HCT116 (cell line): ENCODE measurements around the gene MXRA7.

Source experiments
- CEBPB ChIP-seq: IDR thresholded peaks from 2 replicates; pipeline ENCODE4 v1.6.1; 2012; ENCODE audit warnings: low read depth
- ELF1 ChIP-seq: IDR thresholded peaks from 2 replicates; pipeline ENCODE4 v1.6.1; 2012; ENCODE audit warnings: low read depth, borderline replicate concordance
- EZH2 ChIP-seq: fragments of 200-600 bp; sonication (generic); IDR thresholded peaks from 2 replicates; pipeline ENCODE4 v1.6.1; 2017; ENCODE audit warnings: antibody characterized with exemption, mixed run types
- EZH2phosphoT487 ChIP-seq: fragments of 200-600 bp; IDR thresholded peaks from 2 replicates; pipeline ENCODE4 v1.6.1; 2018; ENCODE audit warnings: antibody characterized with exemption, borderline replicate concordance
- JUND ChIP-seq: IDR thresholded peaks from 2 replicates; pipeline ENCODE4 v1.6.1; 2012
- POLR2A ChIP-seq: IDR thresholded peaks from 2 replicates; pipeline ENCODE4 v1.7.0; 2011; ENCODE audit warnings: borderline replicate concordance; ENCODE audit not compliant: insufficient read depth, insufficient read length; ENCODE audit errors: extremely low read depth
- RAD21 ChIP-seq: IDR thresholded peaks from 2 replicates; pipeline ENCODE4 v1.6.1; 2012; ENCODE audit warnings: low read depth, mild to moderate bottlenecking
- SRF ChIP-seq: IDR thresholded peaks from 2 replicates; pipeline ENCODE4 v1.6.1; 2012; ENCODE audit warnings: low read depth
- YY1 ChIP-seq: IDR thresholded peaks from 2 replicates; pipeline ENCODE4 v1.6.1; 2011; ENCODE audit warnings: low read length, low read depth, moderate library complexity, mild to moderate bottlenecking; ENCODE audit not compliant: insufficient replicate concordance; ENCODE audit errors: extremely low read depth
- ZFX ChIP-seq: fragments of 450-650 bp; IDR thresholded peaks from 2 replicates; pipeline ENCODE4 v1.6.1; 2017
- TF ChIP-seq, protein P1 (sequence below): IDR thresholded peaks from 2 replicates; pipeline ENCODE4 v1.6.1; 2012
- TF ChIP-seq, protein P2 (sequence below), 3 experiments: fragments of 200-600 bp in 1 of 3; sonication (generic) in 1 of 3; IDR thresholded peaks in 2 of 3; conservative IDR thresholded peaks in 1 of 3; 2 replicates each; pipeline ENCODE4 v1.5.1; 2012 to 2017; ENCODE audit warnings: low read depth in 2 of 3, low read length in 2 of 3, antibody characterized with exemption in 1 of 3, borderline replicate concordance in 1 of 3, control low read depth in 1 of 3, mild to moderate bottlenecking in 1 of 3, mixed read lengths in 1 of 3, mixed run types in 1 of 3, moderate library complexity in 1 of 3; ENCODE audit not compliant: insufficient read depth in 1 of 3
- TF ChIP-seq, protein P3 (sequence below): IDR thresholded peaks from 2 replicates; pipeline ENCODE4 v1.6.1; 2012
- TF ChIP-seq, protein P4 (sequence below): IDR thresholded peaks from 2 replicates; pipeline ENCODE4 v1.6.1; 2011; ENCODE audit warnings: mild to moderate bottlenecking, low read length, moderate library complexity; ENCODE audit not compliant: insufficient replicate concordance; ENCODE audit errors: extremely low read depth

DNA sequence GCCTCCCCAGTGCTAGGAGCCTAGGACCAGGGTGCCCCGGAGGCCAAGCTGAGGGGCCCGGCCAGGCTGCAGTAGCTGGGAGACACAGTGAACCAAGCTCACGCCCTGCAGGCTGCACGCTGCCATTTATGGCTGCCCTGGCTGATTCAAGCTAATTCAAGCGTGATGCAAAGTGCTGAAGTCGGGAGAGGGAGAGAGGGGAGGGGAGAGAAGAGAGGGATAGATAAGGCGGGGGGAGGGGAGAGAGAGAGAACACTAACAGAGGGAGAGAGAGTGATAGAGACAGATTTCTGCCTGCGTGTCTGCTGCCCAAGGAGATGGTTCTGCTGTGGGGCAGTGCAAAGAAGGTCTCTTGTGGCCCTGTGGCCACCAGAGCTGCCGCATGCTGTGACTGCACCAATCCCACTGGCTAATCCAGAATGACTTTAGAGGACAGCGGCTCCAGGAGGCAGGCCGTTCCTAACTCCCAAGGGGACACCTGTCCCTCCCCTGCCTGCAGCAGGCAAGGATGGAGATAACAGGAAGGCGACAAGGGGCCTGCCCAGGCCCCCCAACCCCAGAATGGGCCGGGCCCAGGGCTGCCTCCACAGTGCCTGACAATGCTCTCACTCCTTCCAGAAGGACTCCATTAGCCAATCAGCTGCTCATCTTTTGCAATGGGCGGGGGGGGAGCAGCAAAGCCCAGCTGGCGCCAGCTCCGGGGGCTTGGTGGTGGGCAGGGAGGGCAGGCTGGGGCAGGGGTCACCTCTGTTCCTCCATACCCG lies 12.9 kb downstream of the MXRA7 start:
- TF ChIP-seq, protein P1, sequence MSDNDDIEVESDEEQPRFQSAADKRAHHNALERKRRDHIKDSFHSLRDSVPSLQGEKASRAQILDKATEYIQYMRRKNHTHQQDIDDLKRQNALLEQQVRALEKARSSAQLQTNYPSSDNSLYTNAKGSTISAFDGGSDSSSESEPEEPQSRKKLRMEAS: no peak
- TF ChIP-seq, protein P2, sequence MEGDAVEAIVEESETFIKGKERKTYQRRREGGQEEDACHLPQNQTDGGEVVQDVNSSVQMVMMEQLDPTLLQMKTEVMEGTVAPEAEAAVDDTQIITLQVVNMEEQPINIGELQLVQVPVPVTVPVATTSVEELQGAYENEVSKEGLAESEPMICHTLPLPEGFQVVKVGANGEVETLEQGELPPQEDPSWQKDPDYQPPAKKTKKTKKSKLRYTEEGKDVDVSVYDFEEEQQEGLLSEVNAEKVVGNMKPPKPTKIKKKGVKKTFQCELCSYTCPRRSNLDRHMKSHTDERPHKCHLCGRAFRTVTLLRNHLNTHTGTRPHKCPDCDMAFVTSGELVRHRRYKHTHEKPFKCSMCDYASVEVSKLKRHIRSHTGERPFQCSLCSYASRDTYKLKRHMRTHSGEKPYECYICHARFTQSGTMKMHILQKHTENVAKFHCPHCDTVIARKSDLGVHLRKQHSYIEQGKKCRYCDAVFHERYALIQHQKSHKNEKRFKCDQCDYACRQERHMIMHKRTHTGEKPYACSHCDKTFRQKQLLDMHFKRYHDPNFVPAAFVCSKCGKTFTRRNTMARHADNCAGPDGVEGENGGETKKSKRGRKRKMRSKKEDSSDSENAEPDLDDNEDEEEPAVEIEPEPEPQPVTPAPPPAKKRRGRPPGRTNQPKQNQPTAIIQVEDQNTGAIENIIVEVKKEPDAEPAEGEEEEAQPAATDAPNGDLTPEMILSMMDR (IDR thresholded peaks at IDR 0.05 in 2 of 3, conservative IDR thresholded peaks at IDR 0.05 in 1 of 3; ENCODE audit: borderline replicate concordance in 1 of 3, insufficient read depth in 1 of 3, low read depth in 2 of 3, low read length in 2 of 3): no peak
- TF ChIP-seq EZH2phosphoT487 (no peak), POLR2A (no peak), YY1 (no peak), JUND (no peak), ZFX (no peak), RAD21 (no peak), SRF (no peak), CEBPB (no peak), EZH2 (no peak), ELF1 (no peak)
- TF ChIP-seq, protein P3, sequence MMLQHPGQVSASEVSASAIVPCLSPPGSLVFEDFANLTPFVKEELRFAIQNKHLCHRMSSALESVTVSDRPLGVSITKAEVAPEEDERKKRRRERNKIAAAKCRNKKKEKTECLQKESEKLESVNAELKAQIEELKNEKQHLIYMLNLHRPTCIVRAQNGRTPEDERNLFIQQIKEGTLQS: no peak
- TF ChIP-seq, protein P4, sequence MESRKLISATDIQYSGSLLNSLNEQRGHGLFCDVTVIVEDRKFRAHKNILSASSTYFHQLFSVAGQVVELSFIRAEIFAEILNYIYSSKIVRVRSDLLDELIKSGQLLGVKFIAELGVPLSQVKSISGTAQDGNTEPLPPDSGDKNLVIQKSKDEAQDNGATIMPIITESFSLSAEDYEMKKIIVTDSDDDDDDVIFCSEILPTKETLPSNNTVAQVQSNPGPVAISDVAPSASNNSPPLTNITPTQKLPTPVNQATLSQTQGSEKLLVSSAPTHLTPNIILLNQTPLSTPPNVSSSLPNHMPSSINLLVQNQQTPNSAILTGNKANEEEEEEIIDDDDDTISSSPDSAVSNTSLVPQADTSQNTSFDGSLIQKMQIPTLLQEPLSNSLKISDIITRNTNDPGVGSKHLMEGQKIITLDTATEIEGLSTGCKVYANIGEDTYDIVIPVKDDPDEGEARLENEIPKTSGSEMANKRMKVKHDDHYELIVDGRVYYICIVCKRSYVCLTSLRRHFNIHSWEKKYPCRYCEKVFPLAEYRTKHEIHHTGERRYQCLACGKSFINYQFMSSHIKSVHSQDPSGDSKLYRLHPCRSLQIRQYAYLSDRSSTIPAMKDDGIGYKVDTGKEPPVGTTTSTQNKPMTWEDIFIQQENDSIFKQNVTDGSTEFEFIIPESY: no peak
